GM18511 (cell line): Measurements from ENCODE around the gene UNC13C.
"Not testable (repeated sequence)": the region's sequence is repeated elsewhere in the genome, so short reads cannot be mapped to it uniquely, and the experiment has no call there.

Experiments used
- ATAC-seq: cut with Tn5 transposase; IDR thresholded peaks from one replicate; pipeline ENCODE4 v1.9.1; 2021; ENCODE audit warnings: mild to moderate bottlenecking, moderate library complexity; ENCODE audit not compliant: unreplicated experiment

Gene UNC13C

DNA sequence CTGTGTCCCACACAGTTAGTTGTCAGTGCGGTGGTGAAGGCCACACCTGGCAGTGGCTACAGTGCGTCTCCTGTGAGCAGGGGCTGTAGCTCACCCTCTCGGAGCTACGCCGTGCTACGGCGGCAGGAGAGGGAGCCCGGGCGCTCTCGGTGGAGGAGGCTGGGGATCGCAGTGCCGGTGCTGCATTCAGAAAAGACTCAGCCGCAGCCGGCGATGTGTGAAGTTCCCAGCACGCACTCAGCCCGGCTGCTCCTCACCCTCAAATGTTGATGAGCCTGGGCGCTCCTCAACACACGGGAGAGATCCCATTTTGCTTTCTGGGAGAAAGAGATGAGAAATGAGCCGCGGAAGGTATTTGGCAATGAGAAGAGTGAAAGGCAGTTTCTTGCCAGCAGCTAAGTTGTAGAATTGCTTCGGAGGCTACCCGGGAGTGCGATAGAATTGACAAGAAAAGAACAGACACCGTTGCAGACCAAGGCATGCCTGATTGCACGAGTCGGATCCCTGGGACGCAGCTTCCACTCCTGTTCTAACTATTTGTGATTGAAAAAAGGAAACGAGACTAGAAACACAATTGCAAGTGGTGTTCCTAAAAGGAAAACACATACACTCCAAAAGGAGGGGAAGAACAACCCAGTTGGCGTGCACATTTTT lies at the start of gene UNC13C:
TSS of gene UNC13C (plus strand) at position 189 of the 654 bp plus-strand sequence. CDS start 34,463 bp downstream, outside the sequence.
- ATAC-seq = no peak

GRCh38 chr15:53936137-53936536 lies 42.1 kb upstream of the UNC13C start:
- no peak for ATAC-seq

GRCh38 chr15:53937632-53938031 lies 40.6 kb upstream of the UNC13C start:
- ATAC-seq = not testable (repeated sequence)

DNA sequence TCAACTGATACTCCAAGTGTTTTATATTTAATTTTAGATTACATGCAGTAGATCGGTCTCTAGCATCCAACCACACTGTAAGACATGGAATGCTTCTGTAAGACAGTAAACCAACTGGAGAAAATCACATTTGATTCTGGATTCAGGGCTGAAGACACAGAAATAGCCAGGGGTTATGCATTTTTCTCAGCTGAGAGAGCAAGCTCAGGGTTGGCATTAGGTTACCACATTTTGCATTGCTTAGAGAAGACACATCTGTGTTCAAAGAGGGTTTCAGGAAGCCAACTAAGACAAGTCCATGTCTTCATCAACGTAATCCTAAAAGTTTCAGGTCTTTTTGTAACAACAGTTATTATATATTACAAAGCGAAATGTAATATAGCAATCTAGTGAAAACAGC lies 27.7 kb upstream of the UNC13C start:
- ATAC-seq = no peak

GRCh38 chr15:53955396-53955795 lies 22.8 kb upstream of the UNC13C start:
- ATAC-seq = no peak

- ATAC-seq = no peak
Measured at GRCh38 chr15:53962646-53963561, 15.3 kb upstream of the UNC13C start.

DNA sequence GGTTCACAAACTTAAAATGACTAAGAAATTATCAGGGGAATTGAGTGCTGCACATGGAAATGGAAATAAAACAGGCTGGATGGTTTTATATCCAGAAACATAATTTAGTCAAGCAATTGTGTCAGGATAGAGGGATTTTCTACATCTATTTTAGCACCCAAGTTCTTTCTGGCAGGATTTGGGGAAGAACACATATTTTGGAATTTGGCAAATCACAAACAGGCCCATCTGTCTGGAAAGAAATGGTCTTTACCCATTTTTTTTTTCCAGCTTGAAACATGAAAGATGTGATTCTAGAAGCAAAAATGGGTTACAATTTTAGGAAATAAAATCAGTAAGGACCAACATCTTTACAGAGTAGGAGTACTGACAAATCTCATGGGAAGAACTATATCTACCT lies 14.4 kb upstream of the UNC13C start:
- ATAC-seq = no peak

GRCh38 chr15:53974121-53974520 lies 4.1 kb upstream of the UNC13C start:
- no peak for ATAC-seq

- no peak for ATAC-seq
Measured at GRCh38 chr15:53974813-53975212, 3.4 kb upstream of the UNC13C start.

- no peak for ATAC-seq
Measured at GRCh38 chr15:53976844-53977392, 1.3 kb upstream of the UNC13C start.

GRCh38 chr15:53979051-53979788 lies 979 bp downstream of the UNC13C start:
- no peak for ATAC-seq

- no peak for ATAC-seq
Measured at GRCh38 chr15:53980021-53980420, 1.8 kb downstream of the UNC13C start.

- ATAC-seq = no peak
Measured at GRCh38 chr15:53982071-53982680, 3.9 kb downstream of the UNC13C start.

DNA sequence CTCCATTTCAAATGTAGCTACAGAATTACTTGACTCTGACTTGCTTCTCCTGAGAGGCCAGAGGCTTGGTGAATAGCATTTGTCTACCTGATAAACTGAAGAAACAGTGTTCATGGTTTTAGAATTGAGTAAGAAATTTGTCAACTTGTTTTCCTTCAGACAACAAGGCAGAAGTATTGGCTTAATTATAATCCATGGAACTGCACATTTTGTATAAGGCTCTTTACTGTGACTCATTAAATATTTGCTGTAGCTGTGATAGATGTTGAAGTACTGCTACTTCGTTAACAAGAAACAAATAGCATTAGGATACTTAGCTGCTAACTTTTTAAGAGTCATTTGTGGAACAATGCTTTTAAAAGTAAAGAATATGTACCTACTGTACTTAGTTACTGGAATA lies 4.6 kb downstream of the UNC13C start:
- no peak for ATAC-seq

DNA sequence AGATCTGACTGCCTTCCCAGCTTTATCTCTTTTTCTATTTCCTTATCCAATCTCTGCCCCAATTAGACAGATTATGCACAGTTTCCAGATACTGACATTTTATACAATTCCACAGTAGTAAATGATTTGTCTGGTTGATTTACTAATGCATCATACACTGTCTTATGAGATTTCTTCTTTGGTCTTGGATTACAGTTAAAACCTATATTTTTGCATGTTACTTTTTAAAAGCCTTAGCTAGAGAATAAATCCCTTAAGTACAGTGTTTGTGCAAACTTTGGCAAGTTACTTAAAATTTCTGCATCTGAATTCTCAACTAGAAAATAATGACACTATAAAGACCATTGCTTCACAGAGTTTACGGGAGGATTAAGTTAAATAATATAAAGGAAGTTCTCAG lies 6.0 kb downstream of the UNC13C start:
- no peak for ATAC-seq

DNA sequence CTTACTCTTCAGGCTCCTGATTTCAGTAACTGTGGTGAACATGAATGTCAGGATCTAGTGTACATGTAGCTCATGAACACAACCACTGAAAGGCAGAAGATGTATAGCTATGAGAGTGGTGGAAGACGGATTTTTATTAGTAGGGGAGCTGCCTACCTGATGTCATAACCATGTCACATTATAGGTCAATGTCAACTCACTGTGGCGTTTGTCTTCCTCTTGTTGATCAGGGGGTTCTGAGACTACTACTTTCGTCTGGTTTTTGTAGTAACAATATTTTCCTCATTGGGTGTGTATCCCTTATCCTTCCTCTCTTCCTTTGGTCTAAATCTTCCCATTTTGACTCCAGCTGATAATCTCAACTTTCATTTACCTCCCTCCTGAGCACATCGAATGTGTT lies 7.3 kb downstream of the UNC13C start:
- ATAC-seq = no peak

GRCh38 chr15:53987480-53987879 lies 9.2 kb downstream of the UNC13C start:
- no peak for ATAC-seq

DNA sequence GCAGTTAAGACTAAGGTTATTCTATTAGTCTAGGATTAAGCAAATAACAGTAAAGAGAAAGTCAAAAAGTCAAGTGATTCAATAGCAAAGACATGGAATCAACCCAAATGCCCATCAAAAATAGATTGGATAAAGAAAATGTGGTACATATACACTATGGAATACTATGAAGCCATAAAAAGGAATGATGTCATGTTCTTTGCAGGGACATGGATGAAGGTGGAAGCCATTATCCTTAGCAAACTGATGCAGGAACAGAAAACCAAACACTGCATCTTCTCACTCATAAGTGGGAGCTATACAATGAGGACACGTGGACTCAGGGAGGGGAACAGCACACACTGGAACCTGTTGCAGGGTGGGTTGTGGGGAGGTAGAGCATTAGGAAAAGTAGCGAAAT lies 29.0 kb downstream of the UNC13C start:
- ATAC-seq = no peak

DNA sequence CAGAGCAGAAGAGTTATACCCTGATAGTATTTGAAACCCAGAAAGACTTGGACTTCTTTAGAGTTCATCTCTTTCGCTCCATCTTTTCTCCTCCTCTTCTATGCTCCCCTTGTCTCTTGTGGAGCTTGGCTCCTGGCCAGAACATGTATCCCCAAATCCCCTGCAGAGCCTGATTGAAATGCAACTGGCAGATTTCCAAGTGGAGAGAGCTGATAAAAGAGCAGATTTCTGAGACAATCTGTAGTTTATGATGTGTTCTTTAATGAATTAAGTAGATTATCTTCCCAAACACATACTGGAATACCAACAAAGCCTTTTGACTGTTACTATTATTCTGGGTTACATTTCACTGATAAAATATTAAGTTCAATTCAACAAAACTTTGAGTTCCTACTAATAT lies 33.4 kb downstream of the UNC13C start:
- no peak for ATAC-seq

GRCh38 chr15:54014067-54014655 lies 35.9 kb downstream of the UNC13C start:
- ATAC-seq = no peak
